PC-3 (cell line): ENCODE measurements around the gene MUL1. TPM values are rescaled to one million over a fixed set of nuclear protein-coding genes. Genes with fewer than 3 reads are reported as not detected.

Experiments
- ATAC-seq: fragments of 200-7000 bp; cut with Tn5 transposase; 2 replicates; pipeline ENCODE4 v1.9.1; 2020; ENCODE audit warnings: mild to moderate bottlenecking, moderate library complexity
- BruUV-seq: library from RNA; stranded (reverse); fragments of 400-500 nt; replicated peaks from 2 replicates; lab custom pipeline; 2021; lab: Mats Ljungman, UMichigan
- CTCF ChIA-PET: fragments of 300-600 bp; sonication (Branson Sonifier 250); formaldehyde crosslinking; loops from one replicate; lab custom pipeline; 2022; ENCODE audit warnings: antibody characterized with exemption; lab: Charles Lee
- POLR2A ChIA-PET: fragments of 300-600 bp; sonication (Branson Sonifier 250); formaldehyde crosslinking; loops from one replicate; lab custom pipeline; 2022; ENCODE audit warnings: antibody characterized with exemption; ENCODE audit not compliant: unreplicated experiment; lab: Charles Lee
- DNase-seq: peaks from one replicate; pipeline ENCODE4 v3.0.0-alpha.2; 2015
- H2AFZ ChIP-seq: fragments of 300-600 bp; sonication (generic); 2 replicates; pipeline ENCODE4 v1.6.0; 2016; ENCODE audit warnings: antibody characterized with exemption, low read length
- H3F3A ChIP-seq: fragments of 300-600 bp; sonication (generic); one replicate; pipeline ENCODE4 v1.6.0; 2017; ENCODE audit warnings: antibody characterized with exemption, low read length, control low read depth, mild to moderate bottlenecking; ENCODE audit not compliant: unreplicated experiment
- H3K27ac ChIP-seq: fragments of 300-600 bp; sonication (generic); 2 replicates; pipeline ENCODE4 v1.5.1; 2016; ENCODE audit warnings: mild to moderate bottlenecking, low read length
- H3K27me3 ChIP-seq: fragments of 300-600 bp; sonication (generic); 2 replicates; pipeline ENCODE4 v1.6.1; 2016; ENCODE audit warnings: low read length, mixed read lengths
- H3K36me3 ChIP-seq: fragments of 300-600 bp; sonication (generic); 2 replicates; pipeline ENCODE4 v1.6.1; 2016; ENCODE audit warnings: low read depth, mixed run types, low read length, mixed read lengths
- H3K4me1 ChIP-seq: fragments of 300-600 bp; sonication (generic); 2 replicates; pipeline ENCODE4 v1.5.1; 2016; ENCODE audit warnings: low read length; ENCODE audit not compliant: insufficient read depth
- H3K4me2 ChIP-seq: fragments of 300-600 bp; sonication (generic); 2 replicates; pipeline ENCODE4 v1.6.0; 2016; ENCODE audit warnings: low read length
- H3K4me3 ChIP-seq: fragments of 300-600 bp; sonication (generic); 2 replicates; pipeline ENCODE4 v1.5.1; 2016; ENCODE audit warnings: mild to moderate bottlenecking, low read length, mixed read lengths
- H3K79me2 ChIP-seq: fragments of 300-600 bp; sonication (generic); 2 replicates; pipeline ENCODE4 v1.6.1; 2017; ENCODE audit warnings: low read length, mixed read lengths
- H3K9ac ChIP-seq: fragments of 300-600 bp; sonication (generic); 2 replicates; pipeline ENCODE4 v1.6.0; 2016; ENCODE audit warnings: mild to moderate bottlenecking, low read length
- H3K9me2 ChIP-seq: fragments of 300-600 bp; sonication (generic); replicated peaks from 2 replicates; pipeline ENCODE4 v1.6.1; 2016; ENCODE audit warnings: mixed run types, low read length, mixed read lengths
- H3K9me3 ChIP-seq: fragments of 300-600 bp; sonication (generic); 2 replicates; pipeline ENCODE4 v1.6.1; 2016; ENCODE audit warnings: low read length, mixed read lengths
- H4K20me1 ChIP-seq: fragments of 300-600 bp; sonication (generic); 2 replicates; pipeline ENCODE4 v1.6.1; 2016; ENCODE audit warnings: low read length, mixed read lengths
- CTCF ChIP-seq: fragments of 300-600 bp; sonication (generic); conservative IDR thresholded peaks from 2 replicates; pipeline ENCODE4 v1.5.1; 2017; ENCODE audit warnings: antibody characterized with exemption, low read depth, mild to moderate bottlenecking, low read length
- EZH2 ChIP-seq: fragments of 300-600 bp; sonication (generic); IDR thresholded peaks from one replicate; pipeline ENCODE4 v1.6.1; 2017; ENCODE audit warnings: antibody characterized with exemption, mild to moderate bottlenecking, low read length; ENCODE audit not compliant: unreplicated experiment
- EZH2phosphoT487 ChIP-seq: fragments of 300-600 bp; sonication (generic); IDR thresholded peaks from 2 replicates; pipeline ENCODE4 v1.6.1; 2018; ENCODE audit warnings: mild to moderate bottlenecking, antibody characterized with exemption, low read length, borderline replicate concordance
- intact Hi-C: fragments of 100-400 bp; cut with micrococcal nuclease; formaldehyde crosslinking; loops from 2 replicates; pipeline ENCODE4 v1.9.0; 2023
- total RNA-seq: library from RNA; depleted of rRNA; stranded (reverse); fragments of >200 nt; gene quantifications from 2 replicates; pipeline ENCODE4 v1.2.3, GENCODE V29; 2014

MUL1 gene
- total RNA-seq, 1 experiment from 2014 or later: 28.9 TPM

- ChIA-PET CTCF (interaction anchor here (0.6 to 1.8 kb wide), 3 partner anchors 258 to 388 kb away, joined by 4 to 5 read pairs (median 4); no protein-coding TSS in a partner anchor), POLR2A (no interaction called here)
- no peak overlapping the region for H3K4me3 ChIP-seq
- no peaks in the 10 kb centered on the region for H3K79me2 ChIP-seq
- no peaks in the 10 kb centered on the region for H3K36me3 ChIP-seq
- ATAC-seq (no peak), DNase-seq (no peak)
- no peak overlapping the region for H3K9ac ChIP-seq
- no peak overlapping the region for H3K27ac ChIP-seq
- peaks cover 47% of the 10 kb centered on the region for H3K4me1 ChIP-seq
- no peaks in the 10 kb centered on the region for H3K9me3 ChIP-seq
- H4K20me1 ChIP-seq: no peaks in the 10 kb centered on the region
- no peaks in the 10 kb centered on the region for H3K9me2 ChIP-seq
- TF ChIP-seq EZH2phosphoT487 (no peak), EZH2 (no peak), CTCF (no peak)
- no peak overlapping the region for H2AFZ ChIP-seq
- no peaks in the 10 kb centered on the region for H3K27me3 ChIP-seq
- no TSS peak for BruUV-seq
- H3F3A ChIP-seq: peaks cover 12% of the 10 kb centered on the region
- intact Hi-C loops: loop anchor here (1.0 to 10.0 kb wide), 8 partner anchors 59 to 579 kb away; no protein-coding TSS in a partner anchor
- no peak overlapping the region for H3K4me2 ChIP-seq
Observed at GRCh38 chr1:20493309-20493708, 14.6 kb downstream of the MUL1 start.

DNA sequence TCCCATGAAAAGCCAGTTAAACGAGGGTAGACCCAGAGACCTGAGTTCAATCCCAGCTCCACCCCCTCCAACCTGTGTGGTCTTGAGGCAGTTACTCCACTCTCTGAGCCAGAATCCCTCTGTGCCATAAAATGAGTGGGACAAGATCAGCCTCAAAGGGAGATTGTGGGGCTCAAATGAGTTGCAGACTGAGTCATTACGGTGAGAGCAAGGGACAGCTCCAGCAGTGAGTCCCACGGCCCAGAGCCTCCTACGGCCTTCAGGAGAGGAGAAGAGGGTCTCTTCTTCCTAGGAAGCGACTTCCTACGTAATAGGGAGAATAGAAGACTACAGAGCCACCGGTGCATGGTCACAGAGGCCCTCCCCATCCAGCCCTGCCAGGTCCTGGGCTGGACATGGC is 15.2 kb downstream of the MUL1 start:
- no peak for DNase-seq
- ChIA-PET CTCF (no interaction called here), POLR2A (no interaction called here)
- no peaks in the 10 kb centered on the region for H3K27me3 ChIP-seq
- no peaks in the 10 kb centered on the region for H3K79me2 ChIP-seq
- H3K27ac ChIP-seq: no peak overlapping the region
- H3K9me2 ChIP-seq: no peaks in the 10 kb centered on the region
- peaks cover 12% of the 10 kb centered on the region for H3F3A ChIP-seq
- TF ChIP-seq CTCF (no peak), EZH2 (no peak), EZH2phosphoT487 (no peak)
- H3K36me3 ChIP-seq: no peaks in the 10 kb centered on the region
- no peaks in the 10 kb centered on the region for H4K20me1 ChIP-seq
- H3K4me2 ChIP-seq: no peak overlapping the region
- H2AFZ ChIP-seq: no peak overlapping the region
- H3K9ac ChIP-seq: no peak overlapping the region
- no peak for ATAC-seq
- no peak overlapping the region for H3K4me3 ChIP-seq
- intact Hi-C loops: loop anchor here (1.0 to 10.0 kb wide), 8 partner anchors 58 to 578 kb away; no protein-coding TSS in a partner anchor
- no peaks in the 10 kb centered on the region for H3K9me3 ChIP-seq
- peaks cover 43% of the 10 kb centered on the region for H3K4me1 ChIP-seq
- no TSS peak for BruUV-seq

DNA sequence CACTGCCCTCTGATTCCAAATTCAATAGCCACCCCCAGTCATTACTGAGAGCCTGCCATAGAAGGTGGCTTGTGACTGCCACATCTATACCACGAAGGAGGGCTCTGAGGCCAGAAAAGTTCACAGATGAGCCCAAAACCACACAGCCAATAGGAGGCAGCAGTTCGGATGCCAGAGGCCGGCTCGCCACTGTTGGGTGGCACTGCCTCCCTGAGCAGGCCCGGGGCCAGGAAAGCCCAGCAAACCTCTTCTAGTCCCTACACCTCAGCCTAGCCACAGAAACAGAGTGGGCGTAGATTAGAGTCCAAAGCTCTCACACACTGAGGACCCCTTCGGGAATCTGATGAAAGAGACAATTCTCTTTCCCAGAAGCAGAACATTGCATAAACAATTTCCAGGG is 16.1 kb downstream of the MUL1 start:
- intact Hi-C loops: loop anchor here (2.0 to 10.0 kb wide), 5 partner anchors 57 to 577 kb away; no protein-coding TSS in a partner anchor
- no peak for DNase-seq
- H3K36me3 ChIP-seq: no peaks in the 10 kb centered on the region
- no peak overlapping the region for H3K27ac ChIP-seq
- H2AFZ ChIP-seq: no peak overlapping the region
- POLR2A ChIA-PET: no interaction called here
- no peak overlapping the region for H3K4me2 ChIP-seq
- TF ChIP-seq CTCF (no peak), EZH2phosphoT487 (no peak), EZH2 (no peak)
- no peak overlapping the region for H3K4me3 ChIP-seq
- no peaks in the 10 kb centered on the region for H3K79me2 ChIP-seq
- ATAC-seq: no peak
- H4K20me1 ChIP-seq: no peaks in the 10 kb centered on the region
- H3K9me3 ChIP-seq: no peaks in the 10 kb centered on the region
- H3F3A ChIP-seq: peaks cover 12% of the 10 kb centered on the region
- CTCF ChIA-PET: interaction anchor here (0.6 kb wide), 1 partner anchor 58 kb away, joined by 6 read pairs; no protein-coding TSS in a partner anchor
- H3K9ac ChIP-seq: no peak overlapping the region
- H3K4me1 ChIP-seq: peaks cover 40% of the 10 kb centered on the region
- H3K9me2 ChIP-seq: no peaks in the 10 kb centered on the region
- no peaks in the 10 kb centered on the region for H3K27me3 ChIP-seq
- BruUV-seq: no TSS peak
